GM21529 (cell line): ENCODE measurements around the gene SLAMF7.
A peak's percentile ranks its signal among the peaks of the same experiment; 100 is the strongest.

Source experiments
- ATAC-seq: cut with Tn5 transposase; IDR thresholded peaks from one replicate; pipeline ENCODE4 v1.9.1; 2021; ENCODE audit not compliant: unreplicated experiment

The SLAMF7 gene

GRCh38 chr1:160744852-160745520 lies 5.9 kb downstream of the SLAMF7 start:
- no peak for ATAC-seq

GRCh38 chr1:160745551-160745950 lies 6.5 kb downstream of the SLAMF7 start:
- ATAC-seq, result no peak

- no peak for ATAC-seq
Observed at GRCh38 chr1:160746836-160747500, 7.9 kb downstream of the SLAMF7 start.

GRCh38 chr1:160747717-160748116 lies 8.7 kb downstream of the SLAMF7 start:
- ATAC-seq, result no peak

GRCh38 chr1:160748181-160748877 lies 9.3 kb downstream of the SLAMF7 start:
- no peak for ATAC-seq

- ATAC-seq, result no peak
Observed at GRCh38 chr1:160748878-160749269, 9.8 kb downstream of the SLAMF7 start.

GRCh38 chr1:160750608-160751007 lies 11.6 kb downstream of the SLAMF7 start:
- ATAC-seq, result no peak

- ATAC-seq, result no peak
Observed at GRCh38 chr1:160752406-160752805, 13.4 kb downstream of the SLAMF7 start.

- ATAC-seq, result no peak
Observed at GRCh38 chr1:160752924-160753323, 13.9 kb downstream of the SLAMF7 start.

GRCh38 chr1:160753594-160753993 lies 14.5 kb downstream of the SLAMF7 start:
- ATAC-seq, result no peak

GRCh38 chr1:160755461-160755860 lies 16.4 kb downstream of the SLAMF7 start:
- ATAC-seq, result no peak

GRCh38 chr1:160755911-160756848 lies 17.1 kb downstream of the SLAMF7 start:
- no peak for ATAC-seq

GRCh38 chr1:160756849-160757201 lies 17.8 kb downstream of the SLAMF7 start:
- no peak for ATAC-seq

- ATAC-seq, result no peak
Observed at GRCh38 chr1:160758521-160758920, 19.5 kb downstream of the SLAMF7 start.

- no peak for ATAC-seq
Observed at GRCh38 chr1:160759740-160760139, 20.7 kb downstream of the SLAMF7 start.

GRCh38 chr1:160761046-160761445 lies 22.0 kb downstream of the SLAMF7 start:
- no peak for ATAC-seq

- ATAC-seq, result no peak
Observed at GRCh38 chr1:160761886-160762285, 22.8 kb downstream of the SLAMF7 start.

GRCh38 chr1:160763993-160764392 lies 24.9 kb downstream of the SLAMF7 start:
- ATAC-seq, result no peak

GRCh38 chr1:160767395-160768294 lies 28.6 kb downstream of the SLAMF7 start:
- peak; percentile 76 for ATAC-seq

- peak; percentile 81 for ATAC-seq
Observed at GRCh38 chr1:160768295-160768657, 29.2 kb downstream of the SLAMF7 start.
